Kidney epithelial cell (primary cell): Measurements from ENCODE around the gene ASCC3. TPM values are rescaled to one million over a fixed set of nuclear protein-coding genes. Genes with fewer than 3 reads are reported as not detected.

Source experiments
- DNase-seq: peaks from one replicate; pipeline ENCODE4 v3.0.0-alpha.2; 2010; ENCODE audit warnings: low read depth
- H3K27me3 ChIP-seq: 2 replicates; pipeline ENCODE4 v1.6.0; 2011; ENCODE audit warnings: low read length; ENCODE audit not compliant: control insufficient read depth, insufficient read depth
- H3K36me3 ChIP-seq: 2 replicates; pipeline ENCODE4 v1.5.1; 2011; ENCODE audit warnings: low read length; ENCODE audit not compliant: control insufficient read depth, insufficient read depth
- H3K4me3 ChIP-seq: 2 replicates; pipeline ENCODE4 v1.5.1; 2011; ENCODE audit warnings: low read depth, mild to moderate bottlenecking, control low read depth, low read length
- total RNA-seq: library from RNA; depleted of rRNA; stranded (reverse); fragments of >200 nt; gene quantifications from 2 replicates; pipeline ENCODE4 v1.2.3, GENCODE V29; 2015
- TF ChIP-seq, protein P1 (sequence below): IDR thresholded peaks from 2 replicates; pipeline ENCODE4 v1.5.1; 2011; ENCODE audit warnings: mild to moderate bottlenecking, moderate library complexity, low read length, control low read depth, inconsistent platforms; ENCODE audit not compliant: insufficient read depth, poor library complexity, severe bottlenecking

Gene ASCC3
- total RNA-seq, 1 donor from 2014 or later, result 41.9 TPM

DNA sequence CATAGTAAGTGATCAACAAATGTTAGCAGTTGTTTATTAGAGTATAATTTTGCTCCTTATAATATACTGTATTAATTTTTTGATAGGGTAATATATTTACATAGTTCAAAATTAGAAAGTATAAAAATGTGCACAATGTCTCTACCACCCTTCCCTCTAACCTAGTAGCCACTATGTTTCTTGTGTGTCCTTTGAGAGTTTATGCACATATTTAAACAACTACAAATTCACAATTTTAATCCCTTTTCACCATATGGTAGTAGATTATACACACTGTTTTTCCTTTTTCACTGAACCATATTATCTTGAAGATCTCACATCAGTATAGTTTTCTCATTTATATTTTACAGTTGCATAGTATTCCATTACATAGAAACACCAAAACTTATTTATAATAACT is 194.9 kb downstream of the ASCC3 start:
- no peak for DNase-seq
- H3K36me3 ChIP-seq, result no peaks in the 10 kb centered on the region
- H3K27me3 ChIP-seq, result no peaks in the 10 kb centered on the region
- TF ChIP-seq, protein P1, sequence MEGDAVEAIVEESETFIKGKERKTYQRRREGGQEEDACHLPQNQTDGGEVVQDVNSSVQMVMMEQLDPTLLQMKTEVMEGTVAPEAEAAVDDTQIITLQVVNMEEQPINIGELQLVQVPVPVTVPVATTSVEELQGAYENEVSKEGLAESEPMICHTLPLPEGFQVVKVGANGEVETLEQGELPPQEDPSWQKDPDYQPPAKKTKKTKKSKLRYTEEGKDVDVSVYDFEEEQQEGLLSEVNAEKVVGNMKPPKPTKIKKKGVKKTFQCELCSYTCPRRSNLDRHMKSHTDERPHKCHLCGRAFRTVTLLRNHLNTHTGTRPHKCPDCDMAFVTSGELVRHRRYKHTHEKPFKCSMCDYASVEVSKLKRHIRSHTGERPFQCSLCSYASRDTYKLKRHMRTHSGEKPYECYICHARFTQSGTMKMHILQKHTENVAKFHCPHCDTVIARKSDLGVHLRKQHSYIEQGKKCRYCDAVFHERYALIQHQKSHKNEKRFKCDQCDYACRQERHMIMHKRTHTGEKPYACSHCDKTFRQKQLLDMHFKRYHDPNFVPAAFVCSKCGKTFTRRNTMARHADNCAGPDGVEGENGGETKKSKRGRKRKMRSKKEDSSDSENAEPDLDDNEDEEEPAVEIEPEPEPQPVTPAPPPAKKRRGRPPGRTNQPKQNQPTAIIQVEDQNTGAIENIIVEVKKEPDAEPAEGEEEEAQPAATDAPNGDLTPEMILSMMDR, result no peak
- no peak overlapping the region for H3K4me3 ChIP-seq

- no peaks in the 10 kb centered on the region for H3K27me3 ChIP-seq
- H3K36me3 ChIP-seq, result no peaks in the 10 kb centered on the region
- no peak overlapping the region for H3K4me3 ChIP-seq
- TF ChIP-seq, protein P1, result no peak
- DNase-seq, result no peak
These were observed 195.4 kb downstream of the ASCC3 start for GRCh38 chr6:100685747-100686146.

DNA sequence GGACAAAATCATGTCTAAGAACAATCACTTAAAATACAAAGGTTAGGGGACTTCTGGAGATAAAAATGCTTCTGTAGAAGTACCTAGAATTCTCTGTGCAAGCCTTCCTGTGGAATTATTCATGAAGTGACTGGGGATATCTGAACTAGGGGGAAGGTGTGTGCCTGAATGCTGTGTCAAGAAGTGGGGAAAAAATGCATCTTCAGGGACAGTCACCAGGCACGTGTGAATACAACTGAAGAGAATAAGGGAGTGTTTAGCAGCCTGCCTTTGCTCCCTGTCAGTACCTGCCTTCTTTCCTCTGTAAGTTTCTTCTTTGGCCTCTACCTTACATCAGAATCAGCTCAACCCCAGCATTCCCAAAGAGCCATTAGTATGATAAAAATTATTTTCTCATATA is 201.0 kb downstream of the ASCC3 start:
- Histone ChIP-seq H3K27me3 (no peaks in the 10 kb centered on the region), H3K36me3 (no peaks in the 10 kb centered on the region), H3K4me3 (no peak overlapping the region)
- TF ChIP-seq, protein P1, result no peak
- no peak for DNase-seq

- no peak overlapping the region for H3K4me3 ChIP-seq
- H3K36me3 ChIP-seq, result no peaks in the 10 kb centered on the region
- TF ChIP-seq, protein P1, result peak; percentile 1
- no peaks in the 10 kb centered on the region for H3K27me3 ChIP-seq
- no peak for DNase-seq
These were observed 203.1 kb downstream of the ASCC3 start for GRCh38 chr6:100678027-100678426.

- Histone ChIP-seq H3K27me3 (no peaks in the 10 kb centered on the region), H3K4me3 (no peak overlapping the region), H3K36me3 (no peaks in the 10 kb centered on the region)
- TF ChIP-seq, protein P1, result no peak
- no peak for DNase-seq
These were observed 203.9 kb downstream of the ASCC3 start for GRCh38 chr6:100677240-100677639.

GRCh38 chr6:100673641-100674040 is 207.5 kb downstream of the ASCC3 start:
- no peaks in the 10 kb centered on the region for H3K36me3 ChIP-seq
- no peak overlapping the region for H3K4me3 ChIP-seq
- no peak for DNase-seq
- TF ChIP-seq, protein P1, result no peak
- H3K27me3 ChIP-seq, result no peaks in the 10 kb centered on the region
